HG03175 (cell line): ENCODE results near the gene DDIT3.
"Not testable (repeated sequence)": the region's sequence is repeated elsewhere in the genome, so short reads cannot be mapped to it uniquely, and the experiment has no call there.

Source experiments
- ATAC-seq: cut with Tn5 transposase; IDR thresholded peaks from one replicate; pipeline ENCODE4 v1.9.1; 2021; ENCODE audit warnings: mild to moderate bottlenecking, moderate library complexity; ENCODE audit not compliant: unreplicated experiment

DDIT3 gene

GRCh38 chr12:57526477-57527126 lies 6.3 kb upstream of the DDIT3 start:
- ATAC-seq, result no peak

DNA sequence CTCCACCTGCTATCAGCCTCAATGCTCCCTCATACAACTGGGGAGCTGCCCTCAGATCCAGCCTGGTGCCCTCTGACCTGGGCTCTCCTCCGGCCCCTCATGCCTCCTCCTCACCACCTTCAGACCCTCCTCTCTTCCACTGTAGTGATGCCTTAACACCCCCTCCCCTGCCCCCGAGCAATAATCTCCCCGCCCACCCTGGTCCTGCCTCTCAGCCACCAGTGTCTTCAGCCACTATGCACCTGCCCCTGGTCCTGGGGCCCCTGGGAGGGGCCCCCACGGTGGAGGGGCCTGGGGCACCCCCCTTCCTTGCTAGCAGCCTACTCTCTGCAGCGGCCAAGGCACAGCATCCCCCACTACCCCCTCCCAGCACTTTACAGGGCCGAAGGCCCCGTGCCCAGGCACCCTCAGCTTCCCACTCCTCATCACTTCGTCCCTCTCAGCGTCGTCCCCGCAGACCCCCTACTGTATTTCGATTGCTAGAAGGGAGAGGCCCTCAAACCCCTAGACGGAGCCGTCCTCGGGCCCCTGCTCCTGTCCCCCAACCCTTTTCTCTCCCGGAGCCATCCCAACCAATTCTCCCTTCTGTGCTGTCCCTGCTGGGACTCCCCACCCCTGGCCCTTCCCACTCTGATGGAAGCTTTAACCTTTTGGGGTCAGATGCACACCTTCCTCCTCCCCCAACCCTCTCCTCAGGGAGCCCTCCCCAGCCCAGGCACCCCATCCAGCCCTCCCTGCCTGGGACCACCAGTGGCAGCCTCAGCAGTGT lies 5.5 kb upstream of the DDIT3 start:
- ATAC-seq, result no peak

GRCh38 chr12:57524814-57525614 lies 4.7 kb upstream of the DDIT3 start:
- no peak for ATAC-seq

- ATAC-seq, result no peak
These were observed 3.6 kb upstream of the DDIT3 start for GRCh38 chr12:57523706-57524614.

- ATAC-seq, result no peak
These were observed 2.8 kb upstream of the DDIT3 start for GRCh38 chr12:57522887-57523705.

DNA sequence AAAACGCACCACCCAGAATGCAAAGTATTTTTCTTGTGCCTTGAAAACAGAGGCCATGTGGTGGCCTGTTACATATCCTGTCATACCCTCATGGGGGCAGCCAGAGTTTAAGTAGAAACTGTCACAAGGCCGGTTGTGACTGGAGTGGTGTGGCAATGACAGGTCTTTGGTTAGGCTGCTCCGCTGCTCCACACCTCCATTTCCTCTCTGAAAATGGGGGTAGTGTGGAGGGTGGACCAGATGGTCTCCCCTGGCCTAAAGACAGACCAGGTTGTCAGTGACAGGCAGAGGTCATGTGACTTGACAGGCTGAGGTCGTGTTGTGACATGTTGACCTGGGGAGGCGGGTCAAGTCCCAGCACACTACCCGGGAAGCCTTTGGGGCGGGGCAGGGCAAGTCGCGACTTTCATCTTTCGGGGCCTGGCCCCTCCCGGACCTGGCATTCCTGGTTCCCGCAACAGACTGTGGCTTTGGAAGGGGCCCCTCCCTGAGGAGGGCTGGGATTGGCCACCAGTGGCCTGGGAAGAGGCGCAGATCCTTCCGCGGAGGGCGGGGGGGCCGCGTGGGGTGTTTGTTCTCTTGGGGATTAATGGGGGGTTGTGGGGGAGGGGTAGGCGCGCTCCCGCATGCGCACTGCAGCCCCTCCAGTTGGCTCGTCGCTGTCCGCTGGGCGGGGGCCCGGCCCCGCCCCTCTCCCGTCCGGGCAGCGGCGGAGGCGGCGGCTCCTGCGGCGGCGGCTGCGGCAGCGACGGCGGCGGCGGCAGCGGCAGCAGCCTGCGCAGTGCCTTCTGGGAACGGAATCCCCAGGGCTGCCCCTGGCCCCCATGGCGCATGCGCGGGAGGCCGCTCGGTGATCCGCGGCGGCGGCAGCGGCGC lies 1.9 kb upstream of the DDIT3 start, which contains the start of gene MBD6:
Gene MBD6 (plus strand): TSS at position 814 of the 876 bp plus-strand sequence. CDS start 1,480 bp downstream, outside the sequence.
- peak; percentile 46 for ATAC-seq

DNA sequence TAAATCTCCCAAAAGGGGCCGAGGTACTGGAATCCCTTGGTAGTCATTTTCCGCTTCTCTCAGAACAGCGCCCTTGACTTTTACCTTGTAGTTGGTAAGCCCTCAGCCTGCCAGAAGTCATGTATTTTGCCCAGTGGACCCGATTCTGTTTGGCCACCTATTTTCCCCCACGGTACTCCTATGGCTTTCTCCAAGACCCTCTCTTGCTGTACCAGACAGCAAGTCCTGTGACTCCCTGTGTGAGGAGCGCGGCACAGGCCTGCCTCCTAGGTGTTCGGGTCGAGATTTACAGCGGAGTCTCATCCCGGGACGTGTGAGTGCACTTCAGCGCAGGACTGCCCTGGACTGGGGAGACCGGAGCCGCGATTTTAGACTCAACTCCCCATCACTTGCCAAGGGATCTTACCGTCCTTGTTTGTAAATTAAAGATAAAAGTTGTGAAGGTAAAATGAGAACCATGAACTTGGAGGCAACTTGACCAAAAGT lies 1.3 kb upstream of the DDIT3 start:
- no peak for ATAC-seq

DNA sequence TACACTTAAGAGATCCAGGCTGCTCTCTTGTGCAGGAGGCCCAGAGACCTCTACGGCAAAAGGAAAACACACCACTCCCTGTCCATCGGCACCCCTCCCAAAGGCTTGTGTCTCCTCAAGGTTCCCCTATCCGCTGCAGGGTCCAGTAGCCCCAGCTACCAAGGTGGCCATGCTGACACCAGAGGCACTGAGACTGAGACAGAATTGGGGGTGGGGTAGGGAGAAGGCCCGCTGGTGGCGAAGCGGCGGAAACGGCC lies 590 bp downstream of the DDIT3 start:
- ATAC-seq, result peak; percentile 8

DNA sequence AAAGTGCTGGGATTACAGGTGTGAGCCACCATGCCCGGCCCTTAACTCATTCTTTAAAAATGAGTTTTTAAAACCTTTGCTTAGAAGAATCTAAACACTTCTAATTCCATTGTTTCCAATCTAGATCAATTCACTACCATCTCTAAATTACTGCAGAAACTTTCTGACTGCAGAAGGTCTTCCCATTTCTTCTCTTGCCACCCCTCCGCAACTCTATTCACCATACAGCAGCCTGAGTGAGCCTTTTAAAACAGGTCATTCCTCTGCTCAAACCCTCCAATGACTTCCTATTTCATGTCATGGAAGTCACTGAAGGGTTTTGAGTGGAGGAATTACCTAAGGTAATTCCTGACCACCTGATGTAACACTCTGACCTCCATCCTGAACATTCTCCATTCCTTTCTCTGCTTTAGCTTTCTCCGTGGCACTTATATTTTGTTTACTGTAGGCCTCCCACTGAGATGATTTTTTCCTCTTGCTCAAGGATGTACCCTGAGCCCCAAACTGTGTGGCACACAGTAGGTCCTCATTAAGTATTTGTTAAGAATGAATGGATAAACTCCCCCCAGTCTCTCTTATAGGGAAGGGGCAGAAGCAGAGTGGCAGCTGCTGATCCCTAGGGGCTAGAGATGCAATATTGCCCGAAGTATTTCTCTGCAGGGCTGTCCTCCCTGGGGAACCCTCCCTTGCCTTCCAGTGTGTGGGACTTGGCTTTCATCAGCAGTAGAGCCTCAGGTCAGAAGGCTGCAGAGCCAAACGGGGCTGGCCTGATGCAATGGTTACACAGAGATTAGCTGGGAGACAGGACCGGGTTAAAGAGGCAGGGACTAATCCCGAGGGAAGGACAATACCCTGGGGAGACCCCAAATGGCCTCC lies 1.2 kb downstream of the DDIT3 start:
- no peak for ATAC-seq

- no peak for ATAC-seq
These were observed 2.0 kb downstream of the DDIT3 start for GRCh38 chr12:57518176-57518919.

DNA sequence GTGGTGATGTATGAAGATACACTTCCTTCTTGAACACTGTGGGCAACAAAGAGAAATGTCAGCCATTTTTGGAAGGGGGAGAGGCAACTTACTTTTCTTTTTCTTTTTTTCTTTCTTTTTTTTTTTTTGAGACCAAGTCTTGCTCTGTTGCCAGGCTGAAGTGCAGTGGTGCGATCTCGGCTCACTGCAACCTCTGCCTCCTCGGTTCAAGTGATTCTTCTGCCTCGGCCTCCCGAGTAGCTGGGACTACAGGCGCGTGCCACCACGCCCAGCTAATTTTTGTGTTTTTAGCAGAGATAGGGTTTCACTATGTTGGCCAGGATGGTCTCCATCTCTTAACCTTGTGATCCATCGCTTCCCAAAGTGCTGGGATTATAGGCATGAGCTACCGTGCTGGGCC lies 2.6 kb downstream of the DDIT3 start:
- ATAC-seq, result not testable (repeated sequence)

- ATAC-seq, result no peak
These were observed 3.1 kb downstream of the DDIT3 start for GRCh38 chr12:57517187-57517586.

DNA sequence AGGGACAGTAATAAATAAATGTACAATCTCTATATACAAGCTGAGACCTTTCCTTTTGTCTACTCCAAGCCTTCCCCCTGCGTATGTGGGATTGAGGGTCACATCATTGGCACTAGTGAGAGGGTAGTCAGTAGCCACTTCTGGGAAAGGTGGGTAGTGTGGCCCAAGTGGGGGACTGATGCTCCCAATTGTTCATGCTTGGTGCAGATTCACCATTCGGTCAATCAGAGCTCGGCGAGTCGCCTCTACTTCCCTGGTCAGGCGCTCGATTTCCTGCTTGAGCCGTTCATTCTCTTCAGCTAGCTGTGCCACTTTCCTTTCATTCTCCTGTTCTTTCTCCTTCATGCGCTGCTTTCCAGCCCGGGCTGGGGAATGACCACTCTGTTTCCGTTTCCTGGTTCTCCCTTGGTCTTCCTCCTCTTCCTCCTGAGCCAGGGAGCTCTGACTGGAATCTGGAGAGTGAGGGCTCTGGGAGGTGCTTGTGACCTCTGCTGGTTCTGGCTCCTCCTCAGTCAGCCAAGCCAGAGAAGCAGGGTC lies 3.6 kb downstream of the DDIT3 start:
- ATAC-seq, result no peak

DNA sequence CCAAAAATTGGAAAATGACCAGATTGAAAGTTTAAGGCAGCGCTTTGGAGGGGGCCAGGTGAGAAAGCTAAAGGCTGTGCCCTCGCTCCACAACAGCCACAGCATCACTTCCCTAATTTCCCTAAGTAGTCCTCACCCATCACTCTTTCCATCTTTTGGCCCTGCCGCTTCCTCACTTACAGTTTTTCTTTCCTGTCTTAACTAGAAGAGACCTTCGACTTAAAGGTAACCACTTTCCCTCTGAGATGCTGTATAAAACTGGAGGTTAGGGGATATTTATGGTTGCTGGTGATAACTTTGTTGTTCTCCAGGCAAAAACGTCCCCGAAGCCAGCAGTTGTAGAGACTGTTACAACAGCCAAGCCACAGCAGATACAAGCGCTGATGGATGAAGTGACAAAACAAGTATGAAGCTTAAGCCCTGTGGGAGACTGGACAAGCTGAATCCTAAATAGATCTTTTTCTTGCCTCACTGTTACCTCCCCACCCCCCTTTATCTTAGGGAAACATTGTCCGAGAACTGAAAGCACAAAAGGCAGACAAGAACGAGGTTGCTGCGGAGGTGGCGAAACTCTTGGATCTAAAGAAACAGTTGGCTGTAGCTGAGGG lies 4.3 kb downstream of the DDIT3 start:
- no peak for ATAC-seq

DNA sequence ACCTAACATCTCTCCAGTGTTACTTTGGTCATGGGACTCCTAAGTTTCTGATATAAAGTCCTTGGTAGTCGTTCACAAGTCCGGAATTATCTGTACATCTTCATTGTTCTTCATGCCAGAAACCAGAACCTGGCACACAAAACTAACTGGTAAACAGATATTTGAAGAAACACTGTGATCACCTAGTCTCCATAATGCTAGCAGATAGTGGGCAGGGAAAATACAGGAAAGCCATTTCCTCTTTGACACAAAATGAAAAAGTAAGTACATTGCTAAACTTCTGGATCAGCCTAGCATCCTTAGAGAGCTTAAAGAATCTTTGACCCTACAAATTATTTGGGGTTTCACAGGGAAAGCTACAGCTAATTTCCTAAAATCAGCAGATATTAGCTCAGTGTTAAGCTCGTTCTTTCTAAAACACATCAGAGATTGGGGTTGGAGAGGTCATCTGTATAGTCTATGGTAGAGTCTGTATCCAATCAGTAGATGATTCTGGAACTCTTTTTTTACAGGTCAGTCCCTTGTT lies 4.8 kb downstream of the DDIT3 start:
- no peak for ATAC-seq

DNA sequence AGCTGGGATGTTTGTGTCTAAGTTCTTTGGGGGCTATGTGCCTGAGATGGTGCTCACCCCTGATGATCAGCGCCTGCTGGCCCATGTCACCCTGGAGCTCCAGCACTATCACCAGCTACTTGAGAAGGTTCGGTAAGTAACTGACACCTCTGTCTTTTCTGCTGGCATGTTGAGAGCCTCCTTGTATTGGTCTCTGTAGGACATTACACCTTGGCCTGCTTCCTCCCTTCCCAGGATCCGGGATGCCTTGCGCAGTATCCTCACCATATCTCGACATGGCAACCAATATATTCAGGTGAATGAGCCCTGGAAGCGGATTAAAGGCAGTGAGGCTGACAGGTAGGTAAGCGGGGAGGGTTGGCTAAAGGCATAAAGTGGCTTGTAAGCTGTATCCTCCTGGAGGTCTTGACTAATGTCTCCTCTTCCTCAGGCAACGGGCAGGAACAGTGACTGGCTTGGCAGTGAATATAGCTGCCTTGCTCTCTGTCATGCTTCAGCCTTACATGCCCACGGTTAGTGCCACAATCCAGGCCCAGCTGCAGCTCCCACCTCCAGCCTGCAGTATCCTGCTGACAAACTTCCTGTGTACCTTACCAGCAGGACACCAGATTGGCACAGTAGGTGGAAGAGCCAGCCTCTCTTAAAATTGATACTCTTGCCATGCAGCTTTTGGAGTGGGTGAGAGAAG lies 5.5 kb downstream of the DDIT3 start:
- ATAC-seq, result no peak
